IMR-90 (cell line): ENCODE results near the gene CR1L. TPM values are rescaled to one million over a fixed set of nuclear protein-coding genes. Genes with fewer than 3 reads are reported as not detected.

Source experiments
- ATAC-seq: fragments of 200-7000 bp; cut with Tn5 transposase; 2 replicates; pipeline ENCODE4 v1.9.1; 2020; ENCODE audit warnings: low read depth, mild to moderate bottlenecking, moderate library complexity
- BruUV-seq: library from RNA; stranded (reverse); fragments of 400-500 nt; replicated peaks from 2 replicates; lab custom pipeline; 2021; lab: Mats Ljungman, UMichigan
- CTCF ChIA-PET: fragments of 300-600 bp; formaldehyde crosslinking; extraction: SDS; loops from one replicate; lab custom pipeline; 2021; ENCODE audit warnings: antibody characterized with exemption; lab: Yijun Ruan, JAX
- POLR2A ChIA-PET: fragments of 300-600 bp; sonication (Branson Sonifier 250); formaldehyde crosslinking; loops from one replicate; lab custom pipeline; 2022; ENCODE audit warnings: antibody characterized with exemption; ENCODE audit not compliant: unreplicated experiment; lab: Charles Lee
- DNase-seq: peaks from one replicate; pipeline ENCODE4 v3.0.0; 2013
- H2AFZ ChIP-seq: replicated peaks from 2 replicates; pipeline ENCODE3; 2013; ENCODE audit warnings: low read length, mild to moderate bottlenecking; ENCODE audit not compliant: poor library complexity
- H2AK5ac ChIP-seq: 2 replicates; pipeline ENCODE4 v1.6.1; 2013; ENCODE audit warnings: low read depth, low read length, inconsistent platforms
- H2AK9ac ChIP-seq: replicated peaks from 2 replicates; pipeline ENCODE3; 2013; ENCODE audit warnings: mild to moderate bottlenecking, low read depth, low read length, moderate library complexity; ENCODE audit not compliant: poor library complexity
- H2BK120ac ChIP-seq: 2 replicates; pipeline ENCODE4 v1.6.1; 2013; ENCODE audit warnings: low read depth, low read length, inconsistent platforms
- H2BK15ac ChIP-seq: 3 replicates; pipeline ENCODE4 v1.6.1; 2013; ENCODE audit warnings: low read depth, low read length, inconsistent platforms
- H2BK20ac ChIP-seq: 2 replicates; pipeline ENCODE4 v1.6.1; 2013; ENCODE audit warnings: low read depth, mild to moderate bottlenecking, inconsistent platforms, low read length, moderate library complexity
- H2BK5ac ChIP-seq: 2 replicates; pipeline ENCODE4 v1.6.1; 2013; ENCODE audit warnings: mild to moderate bottlenecking, low read depth, low read length, inconsistent platforms; ENCODE audit not compliant: poor library complexity, severe bottlenecking
- H3K14ac ChIP-seq: replicated peaks from 2 replicates; pipeline ENCODE4 v1.6.1; 2013; ENCODE audit warnings: low read depth, low read length, inconsistent platforms
- H3K18ac ChIP-seq: 2 replicates; pipeline ENCODE4 v1.6.1; 2013; ENCODE audit warnings: low read depth, low read length, control low read depth
- H3K23ac ChIP-seq: 2 replicates; pipeline ENCODE4 v1.6.1; 2013; ENCODE audit warnings: low read depth, low read length, inconsistent platforms
- H3K27ac ChIP-seq: 2 replicates; pipeline ENCODE4 v1.5.1; 2013; ENCODE audit warnings: mild to moderate bottlenecking, control low read depth, low read length; ENCODE audit not compliant: insufficient read depth
- H3K27me3 ChIP-seq: 2 replicates; pipeline ENCODE4 v1.6.1; 2013; ENCODE audit warnings: low read length; ENCODE audit not compliant: control insufficient read depth, insufficient read depth
- H3K36me3 ChIP-seq: 2 replicates; pipeline ENCODE4 v1.6.1; 2013; ENCODE audit warnings: low read length, mixed read lengths; ENCODE audit not compliant: control insufficient read depth, insufficient read depth
- H3K4ac ChIP-seq: 2 replicates; pipeline ENCODE4 v1.6.1; 2013; ENCODE audit warnings: low read depth, low read length, inconsistent platforms
- H3K4me1 ChIP-seq: 2 replicates; pipeline ENCODE4 v1.6.1; 2013; ENCODE audit warnings: low read length, mixed read lengths; ENCODE audit not compliant: control insufficient read depth, insufficient read depth
- H3K4me2 ChIP-seq: 2 replicates; pipeline ENCODE4 v1.6.1; 2013; ENCODE audit warnings: low read depth, mild to moderate bottlenecking, control low read depth, low read length, moderate library complexity
- H3K4me3 ChIP-seq: 2 replicates; pipeline ENCODE4 v1.5.1; 2013; ENCODE audit warnings: low read depth, mild to moderate bottlenecking, control low read depth, low read length, moderate library complexity; ENCODE audit not compliant: insufficient read depth
- H3K56ac ChIP-seq: 2 replicates; pipeline ENCODE4 v1.6.1; 2013; ENCODE audit warnings: low read length, inconsistent platforms; ENCODE audit not compliant: insufficient read depth; ENCODE audit errors: extremely low read depth
- H3K79me1 ChIP-seq, 2 experiments: 2 replicates each; pipeline ENCODE4 v1.6.1; 2013; ENCODE audit warnings: low read length in 2 of 2, inconsistent platforms in 1 of 2, low read depth in 1 of 2
- H3K9ac ChIP-seq: 2 replicates; pipeline ENCODE4 v1.6.1; 2013; ENCODE audit warnings: low read depth, low read length, control low read depth
- H3K9me1 ChIP-seq: 2 replicates; pipeline ENCODE4 v1.6.1; 2013; ENCODE audit warnings: low read length, inconsistent platforms; ENCODE audit not compliant: insufficient read depth
- H3K9me3 ChIP-seq: 2 replicates; pipeline ENCODE4 v1.6.1; 2013; ENCODE audit warnings: low read length; ENCODE audit not compliant: control insufficient read depth, insufficient read depth
- H4K20me1 ChIP-seq: 2 replicates; pipeline ENCODE4 v1.6.1; 2013; ENCODE audit warnings: low read length, inconsistent platforms; ENCODE audit not compliant: insufficient read depth
- H4K5ac ChIP-seq: 2 replicates; pipeline ENCODE4 v1.6.1; 2013; ENCODE audit warnings: mild to moderate bottlenecking, low read depth, low read length, control low read depth
- H4K8ac ChIP-seq, 2 experiments: 2 replicates each; pipeline ENCODE4 v1.6.1; 2013; ENCODE audit warnings: low read depth in 2 of 2, low read length in 2 of 2, control low read depth in 1 of 2, inconsistent platforms in 1 of 2
- H4K91ac ChIP-seq: 2 replicates; pipeline ENCODE4 v1.6.1; 2013; ENCODE audit warnings: low read depth, low read length, inconsistent platforms; ENCODE audit not compliant: insufficient read depth
- BHLHE40 ChIP-seq: fragments of 150-350 bp; IDR thresholded peaks from 2 replicates; pipeline ENCODE4 v1.6.1; 2016; ENCODE audit warnings: mild to moderate bottlenecking, low read depth, low read length
- CEBPB ChIP-seq: IDR thresholded peaks from 2 replicates; pipeline ENCODE4 v1.6.1; 2012; ENCODE audit warnings: low read depth, low read length, improper control_type of control experiment
- CHD1 ChIP-seq: IDR thresholded peaks from 2 replicates; pipeline ENCODE4 v1.6.1; 2012; ENCODE audit warnings: low read depth, low read length, improper control_type of control experiment
- CTCF ChIP-seq: conservative IDR thresholded peaks from 2 replicates; pipeline ENCODE4 v1.5.1; 2012; ENCODE audit warnings: mild to moderate bottlenecking, low read depth, low read length, improper control_type of control experiment
- NFE2L2 ChIP-seq: fragments of 150-350 bp; IDR thresholded peaks from 2 replicates; pipeline ENCODE4 v1.6.1; 2016; ENCODE audit warnings: low read depth, mild to moderate bottlenecking, low read length
- RAD21 ChIP-seq: IDR thresholded peaks from 2 replicates; pipeline ENCODE4 v1.6.1; 2012; ENCODE audit warnings: low read length, improper control_type of control experiment
- RCOR1 ChIP-seq: IDR thresholded peaks from 2 replicates; pipeline ENCODE4 v1.6.1; 2012; ENCODE audit warnings: mild to moderate bottlenecking, low read length, improper control_type of control experiment; ENCODE audit not compliant: insufficient replicate concordance
- SMC3 ChIP-seq: fragments of 150-350 bp; IDR thresholded peaks from 2 replicates; pipeline ENCODE4 v1.6.1; 2016; ENCODE audit warnings: low read depth, mild to moderate bottlenecking, antibody characterized with exemption, low read length, moderate library complexity
- USF2 ChIP-seq: fragments of 150-350 bp; IDR thresholded peaks from 2 replicates; pipeline ENCODE4 v1.6.1; 2017; ENCODE audit warnings: mild to moderate bottlenecking, antibody characterized with exemption, low read length, low read depth
- dilution Hi-C: fragments of 300-500 bp; cut with HindIII; formaldehyde crosslinking; loops from one replicate; pipeline ENCODE4 v1.14.3; 2018; ENCODE audit warnings: low sequenced_read_pairs; ENCODE audit not compliant: unreplicated experiment
- in situ Hi-C: fragments of 300-500 bp; cut with MboI; formaldehyde crosslinking; loops from 3 replicates; pipeline ENCODE4 v1.14.3; 2019; ENCODE audit warnings: low sequenced_read_pairs, inconsistent platforms, mixed read lengths
- intact Hi-C: fragments of 100-400 bp; cut with micrococcal nuclease; formaldehyde crosslinking; loops from 2 replicates; pipeline ENCODE4 v1.10.0; 2022
- polyA plus RNA-seq, 3 experiments: library from polyadenylated mRNA; depleted of rRNA; stranded (reverse); fragments of >200 nt; gene quantifications; 2 replicates each; pipeline ENCODE4 v1.2.3, GENCODE V29; 2012; ENCODE audit warnings: low replicate concordance in 1 of 3
- total RNA-seq: library from RNA; depleted of rRNA; stranded (reverse); fragments of >200 nt; gene quantifications from 2 replicates; pipeline ENCODE4 v1.2.3, GENCODE V29; 2012

Gene CR1L
- total and polyA plus RNA-seq, 2 of the 4 experiments (the other 2 are of a cell fraction): not detected

- Histone ChIP-seq H3K36me3 (no peaks in the 10 kb centered on the region), H3K27ac (no peak overlapping the region), H3K18ac (no peak overlapping the region), H2AK9ac (no peak overlapping the region), H3K4me2 (no peak overlapping the region), H3K4me3 (no peak overlapping the region), H3K79me1 (no peaks in the 10 kb centered on the region), H3K9me1 (no peaks in the 10 kb centered on the region), H4K5ac (no peak overlapping the region), H3K27me3 (peaks cover 2% of the 10 kb centered on the region), H3K9me3 (no peaks in the 10 kb centered on the region), H3K14ac (no peak overlapping the region), H3K23ac (no peak overlapping the region), H4K8ac (no peak overlapping the region), H3K9ac (no peak overlapping the region), H4K20me1 (no peaks in the 10 kb centered on the region), H2AK5ac (no peak overlapping the region), H4K91ac (no peak overlapping the region), H3K56ac (no peak overlapping the region), H3K4ac (no peak overlapping the region), H2BK120ac (no peak overlapping the region), H2BK15ac (no peak overlapping the region), H2AFZ (no peak overlapping the region), H3K4me1 (no peaks in the 10 kb centered on the region), H2BK20ac (no peak overlapping the region), H2BK5ac (no peak overlapping the region)
- no peak for DNase-seq
- dilution Hi-C loops (no loop called here), intact Hi-C loops (no loop called here), in situ Hi-C loops (no loop called here)
- no peak for ATAC-seq
- TF ChIP-seq BHLHE40 (no peak), NFE2L2 (no peak), RCOR1 (no peak), SMC3 (no peak), RAD21 (no peak), CHD1 (no peak), CTCF (no peak), USF2 (no peak), CEBPB (no peak)
- no TSS peak for BruUV-seq
- ChIA-PET CTCF (interaction anchor here (0.9 kb wide), 1 partner anchor 106 kb away, joined by 3 read pairs; no protein-coding TSS in a partner anchor), POLR2A (no interaction called here)
Measured at GRCh38 chr1:207691010-207691409, 46.1 kb downstream of the CR1L start.
